ENCODE data around the gene HMX2.

Gene HMX2

GRCh38 chr10:123187781-123188180 lies 39.8 kb downstream of the HMX2 start:
- no peaks in the 10 kb centered on the region for H3K27me3 ChIP-seq
- no peak overlapping the region for H3K27ac ChIP-seq
- H3K9me3 ChIP-seq (replicated peaks in 1 of 11), result peaks cover 36 to 46% (median 43%) of the 10 kb centered on the region in 11 experiments
- peaks cover 82 to 100% (median 95%) of the 10 kb centered on the region in 11 experiments for H3K36me3 ChIP-seq
- H4K20me1 ChIP-seq, result peaks cover 0 to 6% (median 0%) of the 10 kb centered on the region in 11 experiments; a peak in 2 of 22 replicates
- H3K9ac ChIP-seq, result no peak overlapping the region
- H3K4me3 ChIP-seq, result no peak overlapping the region
- no peak overlapping the region for H3K4me2 ChIP-seq
- no peaks in the 10 kb centered on the region for H3K4me1 ChIP-seq
- no peak for TF ChIP-seq Cebpa-rat (IDR thresholded peaks at IDR 0.05)

- no peak overlapping the region for H3K4me2 ChIP-seq
- H3K4me3 ChIP-seq, result no peak overlapping the region
- H4K20me1 ChIP-seq, result peaks cover 0 to 6% (median 0%) of the 10 kb centered on the region in 11 experiments; a peak in 2 of 22 replicates
- no peaks in the 10 kb centered on the region for H3K4me1 ChIP-seq
- no peak overlapping the region for H3K27ac ChIP-seq
- H3K9me3 ChIP-seq (replicated peaks in 1 of 11), result peaks cover 0 to 5% (median 2%) of the 10 kb centered on the region in 11 experiments; a peak in 10 of 22 replicates
- no peak overlapping the region for H3K9ac ChIP-seq
- no peak for TF ChIP-seq Cebpa-rat (IDR thresholded peaks at IDR 0.05)
- peaks cover 54 to 97% (median 83%) of the 10 kb centered on the region in 11 experiments for H3K36me3 ChIP-seq
- H3K27me3 ChIP-seq, result no peaks in the 10 kb centered on the region
Observed at GRCh38 chr10:123191886-123192285, 44.0 kb downstream of the HMX2 start.

- Histone ChIP-seq H3K27me3 (no peaks in the 10 kb centered on the region), H3K4me3 (no peak overlapping the region), H3K36me3 (peaks cover 44 to 94% (median 73%) of the 10 kb centered on the region in 11 experiments), H4K20me1 (peaks cover 0 to 6% (median 0%) of the 10 kb centered on the region in 11 experiments; a peak in 2 of 22 replicates), H3K9ac (no peak overlapping the region), H3K27ac (no peak overlapping the region), H3K4me1 (no peaks in the 10 kb centered on the region), H3K9me3 (replicated peaks in 1 of 11) (peaks cover 0 to 16% (median 8%) of the 10 kb centered on the region in 11 experiments; a peak in 8 of 22 replicates), H3K4me2 (no peak overlapping the region)
- no peak for TF ChIP-seq Cebpa-rat (IDR thresholded peaks at IDR 0.05)
Observed at GRCh38 chr10:123194056-123194455, 46.1 kb downstream of the HMX2 start.

Data from BLaER1 treated with 17β-estradiol and CSF1 and Interleukin-3, amounts not matched to agents 10 nM and 100 nM (cell line).